OCI-M2 (cell line): ENCODE measurements around the gene CASD1.

Source experiments
- DNase-seq: peaks from one replicate; lab custom pipeline; 2025; ENCODE audit not compliant: unreplicated experiment; lab: John Stamatoyannopoulos, UW

Gene CASD1

GRCh38 chr7:94509264-94509886 is at the start of gene CASD1:
TSS of gene CASD1 (plus strand) at chr7:94509809. CDS start at chr7:94510085, 276 bp downstream.
- no peak for DNase-seq

- no peak for DNase-seq
These were observed 43.1 kb upstream of the CASD1 start for GRCh38 chr7:94466516-94466915.

- DNase-seq, result no peak
These were observed 38.0 kb upstream of the CASD1 start for GRCh38 chr7:94471604-94472003.

DNA sequence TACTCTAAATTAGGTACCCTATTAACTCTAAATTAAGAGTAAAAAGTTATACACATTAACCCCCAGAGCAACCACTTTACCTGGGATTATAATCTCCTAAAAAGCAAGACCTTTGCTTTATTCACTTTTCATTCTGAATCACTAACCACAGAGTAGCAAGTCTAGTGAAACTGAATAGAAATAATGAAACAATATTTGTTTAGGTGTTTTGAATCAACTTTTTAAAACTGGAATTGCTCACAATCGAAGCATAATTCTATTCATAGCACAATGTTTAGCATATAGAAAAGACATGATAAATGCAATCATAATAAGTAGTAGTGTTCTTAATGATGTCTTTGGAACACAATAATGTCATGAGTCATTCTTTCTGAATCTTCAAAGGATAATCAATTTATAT is 37.0 kb upstream of the CASD1 start:
- DNase-seq, result no peak

DNA sequence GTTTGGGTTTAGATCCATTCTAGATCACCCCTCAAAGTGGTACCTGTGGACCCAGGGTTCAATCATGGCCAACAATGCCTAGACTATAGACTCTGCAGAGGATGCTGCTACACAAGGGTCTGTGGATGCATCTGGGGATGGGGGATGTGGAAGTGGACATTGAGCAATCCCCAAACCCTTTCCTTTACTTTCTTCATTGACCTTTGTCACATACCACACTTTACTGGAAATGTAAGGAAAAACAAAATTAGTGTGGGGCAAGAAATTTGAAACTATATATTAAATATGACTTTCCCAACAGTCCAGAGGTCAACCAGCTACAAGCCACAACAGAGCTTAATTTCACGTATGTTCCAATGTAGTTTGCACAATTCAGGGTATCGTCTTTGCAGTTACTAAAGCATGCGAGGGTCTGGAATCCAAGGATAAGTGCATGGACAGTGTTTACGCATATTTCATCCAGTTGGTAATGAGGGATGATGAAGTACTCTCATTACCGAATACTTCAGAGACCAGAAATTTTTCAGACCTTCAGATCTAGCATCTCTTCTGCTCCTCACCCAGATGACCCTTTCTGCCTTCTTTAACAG is 33.3 kb upstream of the CASD1 start:
- DNase-seq, result no peak

DNA sequence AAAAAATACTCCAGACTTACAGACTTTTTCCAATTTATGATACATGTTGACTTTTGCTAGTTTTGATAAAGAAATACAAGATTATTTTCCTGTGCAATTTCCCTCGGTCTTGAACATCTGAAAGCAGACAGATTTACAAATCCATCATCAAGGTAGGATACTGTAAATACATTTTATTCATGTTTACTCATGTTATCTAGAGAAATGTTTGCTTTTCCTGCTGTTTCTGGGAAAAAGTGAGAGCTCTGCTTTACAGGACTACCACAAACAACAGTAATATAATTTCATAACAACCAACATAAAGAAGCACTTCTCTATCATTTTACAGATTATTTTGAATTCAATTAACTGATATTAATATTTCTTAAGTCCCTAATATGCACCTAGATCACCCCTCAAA is 31.7 kb upstream of the CASD1 start:
- DNase-seq, result no peak

DNA sequence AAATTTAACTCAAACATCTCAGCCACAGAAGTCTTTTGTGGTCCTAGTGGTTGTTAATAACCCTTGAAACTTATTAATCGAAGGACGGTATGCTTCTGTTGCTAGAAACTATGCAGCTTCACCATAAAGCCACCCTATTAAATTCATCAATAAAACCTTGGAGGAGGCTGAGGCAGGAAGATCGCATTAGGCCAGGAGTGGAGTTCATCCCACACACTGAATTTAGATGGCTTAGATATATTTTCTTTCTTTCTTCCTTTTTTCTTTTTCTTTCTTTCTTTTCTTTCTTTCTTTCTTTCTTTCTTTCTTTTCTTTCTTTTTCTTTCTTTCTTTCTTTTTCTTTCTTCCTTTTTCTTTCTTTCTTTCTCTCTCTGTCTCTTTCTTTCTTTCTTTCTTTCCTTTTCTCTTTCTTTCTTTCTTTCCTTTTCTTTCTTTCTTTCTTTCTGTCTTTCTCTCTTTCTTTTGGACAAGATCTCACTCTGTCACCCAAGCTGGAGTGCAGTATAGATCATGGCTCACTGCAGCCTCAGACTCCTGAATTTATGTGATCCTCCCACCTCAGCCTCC is 30.9 kb upstream of the CASD1 start:
- no peak for DNase-seq

GRCh38 chr7:94481279-94481678 is 28.3 kb upstream of the CASD1 start:
- DNase-seq, result no peak

GRCh38 chr7:94482796-94483195 is 26.8 kb upstream of the CASD1 start:
- DNase-seq, result no peak

GRCh38 chr7:94483843-94484242 is 25.8 kb upstream of the CASD1 start:
- DNase-seq, result no peak

- DNase-seq, result no peak
These were observed 23.4 kb upstream of the CASD1 start for GRCh38 chr7:94486216-94486615.

DNA sequence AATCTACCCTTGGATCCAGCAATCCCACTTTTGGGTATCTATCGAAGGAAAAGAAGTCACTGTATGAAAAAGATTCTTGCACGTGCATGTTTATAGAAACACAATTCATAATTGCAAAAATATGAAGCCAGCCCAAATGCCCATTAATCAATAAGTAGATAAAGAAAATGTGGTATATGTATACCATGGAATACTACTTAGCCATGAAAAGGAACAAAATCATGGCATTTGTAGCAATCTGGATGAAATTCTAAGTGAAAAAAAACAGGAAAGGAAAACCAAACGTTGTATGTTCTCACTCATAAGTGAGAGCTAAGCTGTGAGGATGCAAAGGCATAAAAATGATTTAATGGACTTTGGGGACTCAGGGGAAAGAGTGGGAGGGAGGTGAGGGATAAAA is 18.2 kb upstream of the CASD1 start:
- DNase-seq, result no peak

- no peak for DNase-seq
These were observed 17.0 kb upstream of the CASD1 start for GRCh38 chr7:94492601-94493000.

GRCh38 chr7:94497874-94498670 is 11.5 kb upstream of the CASD1 start:
- DNase-seq, result no peak

DNA sequence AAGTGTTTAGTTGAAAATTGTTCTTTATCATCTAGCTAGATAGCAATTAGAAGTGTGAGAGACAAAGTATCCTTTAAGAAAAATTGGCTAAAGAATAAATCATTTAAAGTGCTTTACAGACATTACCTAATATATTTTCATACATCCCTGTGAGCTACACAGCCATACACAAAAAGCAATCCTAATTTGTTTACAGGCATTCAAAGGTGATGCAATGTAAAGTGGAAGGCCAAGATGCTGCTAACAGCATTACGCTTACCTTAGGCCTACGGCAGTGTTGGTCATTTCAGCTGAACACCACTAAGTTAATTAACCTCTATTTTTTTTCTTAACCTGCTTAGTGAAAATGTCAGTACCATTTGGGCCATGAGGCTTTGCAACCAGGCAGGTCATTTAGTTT is 10.7 kb upstream of the CASD1 start:
- no peak for DNase-seq

GRCh38 chr7:94507462-94507861 is 2.1 kb upstream of the CASD1 start:
- no peak for DNase-seq

DNA sequence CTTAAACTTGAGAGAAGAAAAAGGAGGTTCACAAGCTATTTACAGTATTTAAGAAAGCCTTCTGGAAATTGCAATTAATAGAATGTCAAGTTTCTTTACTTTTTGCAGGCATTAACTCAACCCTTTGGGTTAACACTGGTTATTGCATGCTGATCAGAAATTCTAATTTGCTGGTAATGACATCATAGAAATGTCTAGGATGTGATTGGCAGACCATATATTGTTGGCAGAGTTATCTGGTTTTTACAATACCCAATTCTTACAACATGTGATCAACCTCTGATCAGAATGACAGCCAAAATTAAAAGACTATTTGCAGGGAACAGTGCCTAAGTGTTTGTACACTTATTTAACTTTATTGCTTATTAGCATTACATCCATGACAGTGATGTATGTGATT is 1.6 kb upstream of the CASD1 start:
- DNase-seq, result no peak

DNA sequence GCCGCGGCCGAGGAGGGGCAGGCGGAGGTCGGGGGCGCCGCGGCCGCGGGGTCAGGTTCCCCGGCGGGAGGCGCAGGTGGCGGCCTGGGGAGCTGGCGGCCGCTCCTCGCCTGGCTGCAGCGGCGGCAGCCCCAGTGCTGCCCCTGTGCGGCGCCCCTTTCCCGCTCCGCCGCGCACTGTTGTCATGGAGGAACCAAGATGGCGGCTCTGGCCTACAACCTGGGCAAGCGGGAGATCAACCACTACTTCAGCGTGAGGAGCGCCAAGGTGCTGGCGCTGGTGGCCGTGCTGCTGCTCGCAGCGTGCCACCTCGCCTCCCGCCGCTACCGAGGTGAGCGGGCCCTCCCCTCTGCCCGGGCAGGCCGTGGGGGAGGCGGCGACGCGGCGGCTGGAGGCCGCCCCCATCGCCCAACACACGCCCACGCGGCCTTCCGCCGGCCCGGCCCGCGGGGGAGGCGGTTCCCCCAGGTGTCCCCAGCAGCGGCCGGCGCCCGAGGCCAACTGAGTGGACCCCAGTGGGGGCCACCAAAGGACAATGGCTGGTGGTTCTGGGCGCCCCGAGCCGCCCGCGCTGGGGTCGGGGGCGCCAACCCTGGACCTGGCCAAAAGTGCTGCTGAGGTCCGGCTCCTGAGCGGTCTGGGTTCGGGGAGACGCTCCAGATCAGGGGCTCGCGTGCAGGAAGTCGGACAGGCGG is 425 bp downstream of the CASD1 start:
- DNase-seq, result no peak

GRCh38 chr7:94510582-94511496 is 1.2 kb downstream of the CASD1 start:
- DNase-seq, result no peak

- DNase-seq, result no peak
These were observed 2.1 kb downstream of the CASD1 start for GRCh38 chr7:94511718-94512117.
